Ovary (tissue), 9 donors: ENCODE results near the gene C1QTNF9. TPM values are rescaled to one million over a fixed set of nuclear protein-coding genes. Genes with fewer than 3 reads are reported as not detected.

Experiments
- polyA plus RNA-seq, 2 donors: library from polyadenylated mRNA; stranded (reverse); fragments of 200-250 nt in 1 of 2; fragments of 350-450 nt in 1 of 2; fragmentation: Illumina TruSeq in 1 of 2; extraction: RNeasy Lipid Tissue Mini Kit (QIAGEN cat#74804) in 1 of 2; gene quantifications; one replicate each; pipeline ENCODE4 v1.2.3, GENCODE V29; 2013 to 2014
- total RNA-seq, 7 donors: library from RNA; depleted of rRNA in 2 of 7; stranded (reverse); fragments of >200 nt in 2 of 7; fragmentation: NEBNext Ultra II Directional in 3 of 7; extraction: Animal tissue kit (Norgen Biotek cat#: 25700) in 3 of 7; gene quantifications; one replicate each; pipeline versions ENCODE4 v1.1.0 to v1.2.4, GENCODE V29; 2016 to 2023
- donor health status: DM: no; HTN: no; CAD: no; lungs with moderate emphysema.
- donor health status: DM: no; HTN: no; CAD: no.
- donor health status: Bipolar disorder and iron deficiency.
- donor health status: DM: yes; HTN: yes; CAD: no.
- donor health status: DM: no; HTN: no; CAD: no.
- donor health status: DM: yes; HTN: yes; CAD: no.

The C1QTNF9 gene
- total and polyA plus RNA-seq, 9 donors: 0.12 to 1.6 (median 0.25) TPM; not detected in 3

Other genes starting within 250 kb of the C1QTNF9 start
- gene SPATA13, start 148.9 kb upstream of the C1QTNF9 start, total RNA-seq: 10 to 100 TPM; 21.7 to 60.3 (median 33.8) TPM
- gene SPATA13, start 148.9 kb upstream of the C1QTNF9 start, polyA plus RNA-seq: 10 to 100 TPM; 11.1 to 14.8 TPM
- gene PARP4, start 203.2 kb downstream of the C1QTNF9 start, total RNA-seq: 10 to 100 TPM; 20.9 to 42.7 (median 34.5) TPM
- gene PARP4, start 203.2 kb downstream of the C1QTNF9 start, polyA plus RNA-seq: 10 to 100 TPM; 12.8 to 53.7 TPM